Smooth muscle cell of trachea (primary cell): ENCODE data around the gene TSHR. TPM values are rescaled to one million over a fixed set of nuclear protein-coding genes. Genes with fewer than 3 reads are reported as not detected.

Experiments
- total RNA-seq: library from RNA; depleted of rRNA; stranded (reverse); fragments of >200 nt; gene quantifications from 2 replicates; pipeline ENCODE4 v1.2.1, GENCODE V29; 2014

The TSHR gene
- 0.33 TPM in 1 of 2 replicates, not detected in the other for total RNA-seq

DNA sequence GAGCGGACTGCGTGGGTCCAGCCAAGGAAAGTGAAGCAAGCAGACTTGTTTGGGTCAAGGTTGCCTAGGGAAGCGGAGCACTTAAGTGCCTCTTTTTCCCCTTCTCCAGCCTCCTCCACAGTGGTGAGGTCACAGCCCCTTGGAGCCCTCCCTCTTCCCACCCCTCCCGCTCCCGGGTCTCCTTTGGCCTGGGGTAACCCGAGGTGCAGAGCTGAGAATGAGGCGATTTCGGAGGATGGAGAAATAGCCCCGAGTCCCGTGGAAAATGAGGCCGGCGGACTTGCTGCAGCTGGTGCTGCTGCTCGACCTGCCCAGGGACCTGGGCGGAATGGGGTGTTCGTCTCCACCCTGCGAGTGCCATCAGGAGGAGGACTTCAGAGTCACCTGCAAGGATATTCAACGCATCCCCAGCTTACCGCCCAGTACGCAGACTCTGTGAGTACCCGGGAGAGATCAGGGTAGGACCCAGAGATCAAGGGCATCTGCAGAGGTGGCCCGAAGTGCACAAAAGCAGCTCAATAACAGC, at the start of gene TSHR:
TSHR (plus strand) TSS at position 206 of the 526 bp plus-strand sequence; CDS start at position 266, 60 bp downstream.

DNA sequence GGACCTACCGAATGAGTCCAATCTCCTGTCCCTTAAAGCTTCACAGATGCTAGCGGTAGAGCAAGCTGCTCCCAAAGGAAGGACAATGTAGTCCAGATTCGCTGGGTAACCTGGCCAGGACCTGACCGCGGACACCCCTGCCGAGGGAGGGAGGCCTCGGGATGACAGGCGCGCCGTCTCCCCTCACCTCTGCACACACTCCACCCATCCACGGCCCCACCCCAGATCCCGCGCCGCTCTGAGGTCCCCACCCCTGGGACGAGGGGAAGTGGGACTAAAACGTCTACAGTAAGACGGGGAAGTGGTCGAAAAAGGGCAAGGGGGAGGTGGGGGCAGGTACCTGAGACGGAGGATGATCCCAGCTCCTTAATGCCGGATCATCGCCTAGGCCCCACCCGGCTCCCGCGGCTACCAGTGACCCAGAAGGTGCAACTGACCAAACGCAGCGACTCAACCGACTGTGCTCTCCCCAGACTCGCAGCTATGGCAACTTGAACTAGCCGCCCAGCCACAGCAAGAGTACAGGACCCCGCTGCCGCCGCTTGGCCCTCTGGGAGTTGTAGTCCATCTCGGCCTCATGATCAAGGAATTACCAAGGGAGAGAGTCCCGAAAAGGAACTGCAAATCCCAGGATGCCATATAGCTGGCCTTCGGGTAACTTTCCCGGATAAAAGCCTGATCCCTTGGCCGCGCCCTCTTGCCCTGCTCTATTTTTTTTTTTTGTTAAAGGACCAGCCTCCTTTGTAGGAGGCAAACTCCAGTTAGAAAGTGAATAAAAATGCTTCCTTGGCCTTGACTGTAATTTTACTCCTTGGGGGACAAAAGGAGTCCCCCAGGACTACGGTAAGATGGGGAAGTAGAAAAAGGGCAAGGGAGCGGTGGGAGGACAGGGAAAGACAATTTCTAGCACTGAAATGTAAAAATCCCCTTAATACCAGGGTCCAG, 13.9 kb upstream of the TSHR start, which contains the start of gene CEP128:
CEP128 (minus strand) TSS at position 498 of the 945 bp plus-strand sequence.

Other genes with a start within 250 kb of the TSHR start
- 1.8 and 15.0 TPM in 2 replicates for gene CEP128, start 13.9 kb upstream of the TSHR start, total RNA-seq